Thoracic aorta (tissue), 2 donors: ENCODE data around the gene ASIP. TPM values are rescaled to one million over a fixed set of nuclear protein-coding genes. Genes with fewer than 3 reads are reported as not detected.
"Not testable (repeated sequence)": the region's sequence is repeated elsewhere in the genome, so short reads cannot be mapped to it uniquely, and the experiment has no call there.

Experiments
- ATAC-seq: fragments of 150-250 bp; one replicate; pipeline ENCODE4 v1.8.0; 2017; ENCODE audit warnings: low read depth; ENCODE audit not compliant: insufficient number of reproducible peaks, low FRiP score
- DNase-seq: peaks from one replicate; pipeline ENCODE4 v3.0.0-alpha.2; 2020; ENCODE audit warnings: low spot score
- H3K27ac ChIP-seq, 2 donors: fragments of 200-600 bp; sonication (generic); 1 replicate in 1 of 2; 2 replicates in 1 of 2; pipeline ENCODE4 v1.5.1; 2016; ENCODE audit warnings: mild to moderate bottlenecking in 2 of 2, moderate library complexity in 2 of 2
- H3K27me3 ChIP-seq: fragments of 200-600 bp; sonication (generic); replicated peaks from 2 replicates; pipeline ENCODE4 v1.6.0; 2016; ENCODE audit warnings: mild to moderate bottlenecking; ENCODE audit not compliant: insufficient read depth
- H3K36me3 ChIP-seq: fragments of 200-600 bp; sonication (generic); one replicate; pipeline ENCODE4 v1.5.1; 2016
- H3K4me1 ChIP-seq, 2 donors: fragments of 200-600 bp; sonication (generic); 1 replicate in 1 of 2; 2 replicates in 1 of 2; pipeline versions ENCODE4 v1.5.1 to v1.6.0; 2016; ENCODE audit warnings: low read depth in 2 of 2, mild to moderate bottlenecking in 1 of 2; ENCODE audit not compliant: control insufficient read depth in 1 of 2
- H3K4me3 ChIP-seq: fragments of 200-600 bp; sonication (generic); 2 replicates; pipeline ENCODE4 v1.5.1; 2016; ENCODE audit warnings: mild to moderate bottlenecking
- H3K9me3 ChIP-seq: fragments of 200-600 bp; sonication (generic); 2 replicates; pipeline ENCODE4 v1.5.1; 2016
- total RNA-seq, 2 donors: library from RNA; depleted of rRNA; stranded (reverse); fragments of >200 nt; gene quantifications; one replicate each; pipeline versions ENCODE4 v1.1.0 to v1.2.3, GENCODE V29; 2016
- TF ChIP-seq, protein P1 (sequence below): fragments of 200-600 bp; sonication (generic); IDR thresholded peaks from one replicate; pipeline ENCODE4 v1.5.1; 2019; ENCODE audit warnings: antibody characterized with exemption

ASIP gene
- total RNA-seq, 2 donors from 2014 or later: not detected

DNA sequence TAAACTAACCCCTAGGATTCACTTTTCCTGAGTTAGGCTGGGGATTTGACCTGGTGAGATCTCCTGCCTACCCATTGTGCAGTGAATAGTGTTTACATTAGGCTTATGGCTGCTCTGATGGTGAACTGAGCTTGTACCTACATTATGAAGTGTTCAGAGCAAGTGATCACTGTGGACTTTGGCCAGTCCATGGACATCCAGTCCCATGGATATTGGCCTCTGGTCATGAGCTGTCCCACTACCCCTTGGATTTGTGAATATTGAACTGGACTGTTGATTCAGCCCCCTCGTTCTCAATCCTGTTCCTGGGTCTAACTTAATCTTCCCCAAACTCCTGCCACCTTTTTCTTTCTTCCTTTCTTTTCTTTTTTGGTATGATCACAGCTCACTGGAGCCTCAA is 13.8 kb downstream of the ASIP start:
- Histone ChIP-seq H3K27ac (no peak overlapping the region), H3K36me3 (no peaks in the 10 kb centered on the region), H3K4me3 (no peak overlapping the region), H3K4me1 (no peaks in the 10 kb centered on the region), H3K27me3 (no peaks in the 10 kb centered on the region), H3K9me3 (no peaks in the 10 kb centered on the region)
- DNase-seq: no peak
- TF ChIP-seq, protein P1, sequence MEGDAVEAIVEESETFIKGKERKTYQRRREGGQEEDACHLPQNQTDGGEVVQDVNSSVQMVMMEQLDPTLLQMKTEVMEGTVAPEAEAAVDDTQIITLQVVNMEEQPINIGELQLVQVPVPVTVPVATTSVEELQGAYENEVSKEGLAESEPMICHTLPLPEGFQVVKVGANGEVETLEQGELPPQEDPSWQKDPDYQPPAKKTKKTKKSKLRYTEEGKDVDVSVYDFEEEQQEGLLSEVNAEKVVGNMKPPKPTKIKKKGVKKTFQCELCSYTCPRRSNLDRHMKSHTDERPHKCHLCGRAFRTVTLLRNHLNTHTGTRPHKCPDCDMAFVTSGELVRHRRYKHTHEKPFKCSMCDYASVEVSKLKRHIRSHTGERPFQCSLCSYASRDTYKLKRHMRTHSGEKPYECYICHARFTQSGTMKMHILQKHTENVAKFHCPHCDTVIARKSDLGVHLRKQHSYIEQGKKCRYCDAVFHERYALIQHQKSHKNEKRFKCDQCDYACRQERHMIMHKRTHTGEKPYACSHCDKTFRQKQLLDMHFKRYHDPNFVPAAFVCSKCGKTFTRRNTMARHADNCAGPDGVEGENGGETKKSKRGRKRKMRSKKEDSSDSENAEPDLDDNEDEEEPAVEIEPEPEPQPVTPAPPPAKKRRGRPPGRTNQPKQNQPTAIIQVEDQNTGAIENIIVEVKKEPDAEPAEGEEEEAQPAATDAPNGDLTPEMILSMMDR: no peak
- no peak for ATAC-seq

DNA sequence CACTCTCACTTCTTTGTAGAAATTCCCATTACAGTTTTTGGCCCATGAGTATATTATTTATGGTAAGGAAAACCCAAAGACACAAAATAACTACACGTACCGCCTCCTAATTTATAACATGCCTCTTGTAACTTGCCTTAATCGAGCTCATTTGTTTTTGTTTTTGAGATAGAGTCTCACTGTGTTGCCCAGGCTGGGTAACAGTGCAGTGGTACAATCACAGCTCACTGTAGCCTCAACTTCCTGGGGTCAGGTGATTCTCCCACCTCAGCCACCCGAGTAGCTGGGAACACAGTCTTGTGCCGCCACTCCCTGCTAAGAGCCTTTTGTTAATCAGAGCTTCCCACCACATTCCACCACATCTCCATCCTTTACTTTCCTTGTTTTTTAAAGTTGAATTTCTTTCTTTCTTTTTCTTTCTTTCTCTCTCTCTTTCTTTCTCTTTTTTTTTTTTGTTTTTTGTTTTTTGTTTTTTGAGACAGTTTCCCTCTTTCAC is 15.5 kb downstream of the ASIP start:
- no peaks in the 10 kb centered on the region for H3K4me1 ChIP-seq
- no peaks in the 10 kb centered on the region for H3K36me3 ChIP-seq
- ATAC-seq (no peak), DNase-seq (no peak)
- TF ChIP-seq, protein P1: no peak
- no peaks in the 10 kb centered on the region for H3K9me3 ChIP-seq
- no peak overlapping the region for H3K27ac ChIP-seq
- H3K4me3 ChIP-seq: no peak overlapping the region
- H3K27me3 ChIP-seq: no peaks in the 10 kb centered on the region

DNA sequence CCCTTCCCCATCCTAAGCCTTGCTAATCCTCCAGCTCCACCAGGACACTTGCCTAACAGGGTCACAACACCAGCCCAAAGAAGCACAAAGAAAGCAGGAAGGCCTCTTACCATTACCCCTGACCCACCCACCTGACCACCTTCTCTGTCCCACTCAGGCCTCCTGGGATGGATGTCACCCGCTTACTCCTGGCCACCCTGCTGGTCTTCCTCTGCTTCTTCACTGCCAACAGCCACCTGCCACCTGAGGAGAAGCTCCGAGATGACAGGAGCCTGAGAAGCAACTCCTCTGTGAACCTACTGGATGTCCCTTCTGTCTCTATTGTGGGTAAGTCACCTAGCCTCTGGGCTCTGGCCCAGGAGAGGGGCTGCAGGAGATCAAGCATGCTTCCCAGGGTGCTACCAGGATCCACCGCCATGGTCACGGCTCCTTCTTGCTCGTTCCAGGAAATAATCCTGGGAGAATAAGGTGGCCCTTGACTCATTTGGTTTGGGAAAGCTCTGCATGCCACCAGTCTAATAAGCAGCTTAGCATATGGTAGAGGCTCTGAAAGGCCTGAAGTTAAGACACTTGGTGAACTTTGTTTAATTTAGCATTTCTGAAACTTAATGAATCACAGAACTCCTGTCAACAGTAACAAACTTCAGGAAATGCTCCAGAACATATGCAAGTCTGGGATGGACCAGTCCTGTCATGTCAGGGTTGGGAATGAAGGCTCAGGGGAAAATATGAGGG is 19.2 kb downstream of the ASIP start:
- no peak for ATAC-seq
- Histone ChIP-seq H3K27ac (no peak overlapping the region), H3K27me3 (no peaks in the 10 kb centered on the region), H3K9me3 (no peaks in the 10 kb centered on the region), H3K4me1 (no peaks in the 10 kb centered on the region), H3K36me3 (no peaks in the 10 kb centered on the region), H3K4me3 (no peak overlapping the region)
- DNase-seq: no peak
- TF ChIP-seq, protein P1: no peak

DNA sequence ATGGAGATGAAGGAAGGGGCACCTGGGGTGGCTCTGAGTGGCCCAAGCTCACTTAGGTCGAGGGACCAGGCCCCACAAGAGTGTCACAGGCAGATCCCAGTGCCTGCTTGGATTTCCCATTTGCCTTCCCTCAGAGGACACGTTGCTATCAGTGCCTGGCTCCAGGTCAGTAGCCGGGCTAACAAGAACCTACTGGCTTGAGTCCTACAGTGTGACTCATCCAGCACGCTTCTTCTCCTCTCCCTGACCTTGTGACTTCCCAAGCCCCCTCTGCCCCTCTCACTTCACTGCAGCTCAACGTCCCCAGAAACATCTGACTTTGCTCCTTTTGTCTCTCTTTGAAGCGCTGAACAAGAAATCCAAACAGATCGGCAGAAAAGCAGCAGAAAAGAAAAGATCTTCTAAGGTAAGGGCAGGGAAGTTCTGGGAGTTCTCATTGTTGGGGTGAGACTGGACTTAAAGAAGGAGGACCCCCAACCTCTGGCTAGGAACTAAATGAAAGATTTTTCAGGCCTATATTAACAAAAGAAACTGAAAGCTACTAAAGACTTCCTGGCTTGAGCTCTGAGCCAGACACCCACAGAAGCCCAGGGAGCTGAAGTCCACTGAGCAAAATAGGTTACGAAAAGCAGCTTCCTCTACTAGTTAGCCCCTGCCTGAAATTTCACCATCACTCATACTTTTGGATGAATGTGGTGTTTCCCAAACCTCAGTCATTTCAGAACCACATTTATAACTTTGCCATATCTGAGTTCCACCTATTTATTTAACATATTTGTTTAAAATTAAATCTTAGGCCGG is 21.5 kb downstream of the ASIP start:
- H3K36me3 ChIP-seq: no peaks in the 10 kb centered on the region
- no peaks in the 10 kb centered on the region for H3K4me1 ChIP-seq
- TF ChIP-seq, protein P1: no peak
- DNase-seq (no peak), ATAC-seq (no peak)
- no peak overlapping the region for H3K4me3 ChIP-seq
- H3K27me3 ChIP-seq: no peaks in the 10 kb centered on the region
- no peaks in the 10 kb centered on the region for H3K9me3 ChIP-seq
- H3K27ac ChIP-seq: no peak overlapping the region

DNA sequence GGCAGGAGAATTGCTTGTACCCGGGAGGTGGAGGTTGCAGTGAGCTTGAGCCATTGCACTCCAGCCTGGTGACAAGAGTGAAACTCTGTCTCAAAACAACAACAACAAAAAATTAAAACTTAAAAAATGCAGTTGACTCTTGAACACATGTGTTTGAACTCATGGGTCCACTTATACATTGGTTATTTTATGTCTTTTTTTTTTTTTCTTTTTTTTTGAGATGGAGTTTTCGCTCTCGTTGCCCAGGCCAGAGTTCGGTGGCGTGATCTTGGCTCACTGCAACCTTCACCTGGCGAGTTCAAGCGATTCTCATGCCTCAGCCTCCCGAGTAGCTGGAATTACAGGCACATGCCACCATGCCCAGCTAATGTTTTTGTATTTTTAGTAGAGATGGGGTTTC is 22.2 kb downstream of the ASIP start:
- DNase-seq, H3K27me3 ChIP-seq, H3K36me3 ChIP-seq, H3K27ac ChIP-seq, ATAC-seq, H3K4me3 ChIP-seq, H3K9me3 ChIP-seq, H3K4me1 ChIP-seq: not testable (repeated sequence)
